H54 (cell line): ENCODE measurements around the gene SMYD4.
A peak's percentile ranks its signal among the peaks of the same experiment; 100 is the strongest.
"Not testable (repeated sequence)": the region's sequence is repeated elsewhere in the genome, so short reads cannot be mapped to it uniquely, and the experiment has no call there.

ENCODE experiments used
- DNase-seq: peaks from one replicate; pipeline ENCODE4 v3.0.0; 2011; ENCODE audit warnings: low spot score, mixed read lengths; ENCODE audit not compliant: insufficient read length
- FAIRE-seq: peaks from 3 replicates; lab custom pipeline; 2011; peaks lifted over from hg19 to GRCh38; lab: Jason Lieb, UNC
- POLR2A ChIP-seq: IDR thresholded peaks from 2 replicates; pipeline ENCODE4 v1.6.1; 2011; ENCODE audit warnings: low read depth, mild to moderate bottlenecking, low read length

The SMYD4 gene

DNA sequence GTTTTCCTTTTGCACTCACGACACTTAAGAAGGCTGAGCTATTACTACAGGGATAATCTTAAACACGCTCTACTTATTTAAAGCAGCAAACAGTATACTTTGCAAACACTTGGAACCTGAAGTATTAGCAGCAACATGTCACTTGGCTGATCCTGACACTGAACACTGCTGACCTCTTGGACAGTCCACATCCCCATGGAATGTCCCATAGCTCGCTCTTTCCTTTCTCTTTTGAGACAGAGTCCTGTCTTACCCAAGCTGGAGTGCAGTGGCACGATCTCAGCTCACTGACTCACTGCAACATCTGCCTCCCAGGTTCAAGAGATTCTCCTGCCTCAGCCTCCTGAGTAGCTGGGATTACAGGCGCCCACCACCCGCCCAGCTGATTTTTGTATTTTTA, 26.4 kb downstream of the SMYD4 start:
- DNase-seq (no peak), FAIRE-seq (no peak)
- no peak for TF ChIP-seq POLR2A

DNA sequence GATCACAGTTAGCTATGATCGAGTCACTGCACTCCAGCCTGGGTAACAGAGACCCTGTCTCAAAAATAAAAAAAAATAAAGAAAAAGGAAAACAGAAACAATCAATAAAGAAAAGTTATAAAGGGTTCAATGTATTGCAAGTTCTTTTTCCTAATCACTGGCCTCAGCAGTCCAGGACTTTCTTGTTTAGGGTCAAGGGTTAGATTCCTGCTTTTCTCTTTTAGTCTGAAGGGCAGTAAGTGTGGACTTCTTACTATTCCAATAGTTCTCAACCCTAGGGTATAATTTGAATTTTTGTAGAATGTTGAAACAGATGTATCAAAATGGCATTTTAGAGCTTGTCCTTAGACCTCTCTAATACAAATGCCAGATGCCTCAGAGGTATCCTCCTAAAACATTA, 27.3 kb downstream of the SMYD4 start:
- TF ChIP-seq POLR2A, result no peak
- DNase-seq (no peak), FAIRE-seq (no peak)

- FAIRE-seq (no peak), DNase-seq (no peak)
- no peak for TF ChIP-seq POLR2A
Measured at GRCh38 chr17:1800712-1801111, 29.0 kb downstream of the SMYD4 start.

DNA sequence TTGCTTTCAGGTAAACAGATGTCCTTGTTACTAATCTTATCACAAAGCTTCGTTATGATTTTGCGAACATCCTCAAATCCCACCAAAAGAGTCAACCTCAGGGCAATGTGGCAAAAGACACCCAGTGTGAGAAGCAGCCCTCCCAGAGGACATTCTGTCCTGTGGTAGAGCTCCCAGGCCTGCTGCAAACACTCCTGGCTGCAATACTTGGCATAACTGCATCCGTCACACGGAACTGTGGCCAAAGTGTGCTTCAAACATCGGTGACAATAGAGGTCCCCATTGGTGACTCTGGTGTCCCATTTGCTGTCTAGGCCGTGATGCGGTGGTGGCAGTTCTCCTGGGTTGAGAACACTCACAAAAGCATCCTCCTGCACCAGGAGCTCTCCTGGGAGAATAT, 29.5 kb downstream of the SMYD4 start:
- TF ChIP-seq POLR2A, result no peak
- FAIRE-seq (no peak), DNase-seq (no peak)

GRCh38 chr17:1797846-1798245, 31.9 kb downstream of the SMYD4 start:
- FAIRE-seq, DNase-seq: not testable (repeated sequence)

DNA sequence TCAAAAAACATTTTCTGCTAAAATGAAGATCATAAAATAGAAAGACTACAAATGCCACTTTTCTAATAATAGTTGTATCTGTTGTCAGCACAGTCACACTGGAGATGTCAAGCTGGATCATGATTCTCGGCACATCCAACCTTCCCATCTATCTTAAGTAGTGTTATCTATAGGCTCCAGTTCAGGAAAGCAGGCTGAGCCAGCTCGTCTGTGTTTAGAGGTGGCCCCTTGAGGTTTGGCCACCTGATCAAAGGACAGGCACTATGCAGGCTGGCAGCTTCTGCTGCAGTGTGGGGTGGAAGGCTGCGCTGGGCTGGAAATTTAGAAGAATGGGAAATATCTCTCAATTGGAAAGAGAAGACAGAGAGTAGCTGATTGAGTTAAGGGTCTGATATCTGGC, 32.4 kb downstream of the SMYD4 start:
- TF ChIP-seq POLR2A, result no peak
- FAIRE-seq, result no peak

DNA sequence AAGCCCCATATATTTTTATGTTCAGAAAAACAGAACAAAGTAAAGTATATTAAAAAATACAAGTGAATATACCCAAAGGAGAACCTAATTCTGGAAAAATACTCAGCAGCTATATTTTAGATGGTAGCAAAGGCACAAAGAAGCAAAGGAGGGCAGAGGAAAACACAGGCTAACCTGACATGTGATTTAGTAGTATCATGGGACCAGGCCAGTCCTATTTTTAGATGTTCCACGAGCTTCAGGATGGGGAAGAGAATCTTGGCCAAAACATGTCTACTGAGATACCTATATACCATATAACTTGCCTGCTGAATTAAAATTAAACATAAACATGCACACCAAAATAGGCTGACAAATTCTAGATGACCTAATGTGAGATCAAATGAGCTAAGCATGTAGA, 32.9 kb downstream of the SMYD4 start:
- no peak for FAIRE-seq
- TF ChIP-seq POLR2A, result no peak

More for the DNA sequence above, 32.4 kb downstream of the SMYD4 start:
- DNase-seq, result no peak

DNA sequence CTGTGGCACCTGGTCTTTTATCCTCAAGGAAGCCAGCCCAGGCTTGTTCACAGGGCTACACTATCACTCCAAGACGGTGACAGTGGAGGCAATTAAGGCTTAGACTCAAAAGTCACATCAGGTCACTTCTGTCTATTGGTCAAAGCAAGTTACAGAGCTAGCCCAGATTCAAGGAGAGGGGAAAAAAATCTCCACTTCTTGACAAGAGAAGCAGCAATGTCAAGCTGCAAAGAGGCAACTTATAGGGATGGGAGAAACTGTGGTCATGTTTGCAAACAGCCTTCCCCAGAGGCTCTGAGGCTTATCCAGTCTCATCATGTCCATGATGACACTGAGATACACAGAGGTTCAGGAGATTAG, 36.3 kb downstream of the SMYD4 start:
- FAIRE-seq (no peak), DNase-seq (no peak)
- TF ChIP-seq POLR2A, result no peak

More for the DNA sequence above, 32.9 kb downstream of the SMYD4 start:
- no peak for DNase-seq

DNA sequence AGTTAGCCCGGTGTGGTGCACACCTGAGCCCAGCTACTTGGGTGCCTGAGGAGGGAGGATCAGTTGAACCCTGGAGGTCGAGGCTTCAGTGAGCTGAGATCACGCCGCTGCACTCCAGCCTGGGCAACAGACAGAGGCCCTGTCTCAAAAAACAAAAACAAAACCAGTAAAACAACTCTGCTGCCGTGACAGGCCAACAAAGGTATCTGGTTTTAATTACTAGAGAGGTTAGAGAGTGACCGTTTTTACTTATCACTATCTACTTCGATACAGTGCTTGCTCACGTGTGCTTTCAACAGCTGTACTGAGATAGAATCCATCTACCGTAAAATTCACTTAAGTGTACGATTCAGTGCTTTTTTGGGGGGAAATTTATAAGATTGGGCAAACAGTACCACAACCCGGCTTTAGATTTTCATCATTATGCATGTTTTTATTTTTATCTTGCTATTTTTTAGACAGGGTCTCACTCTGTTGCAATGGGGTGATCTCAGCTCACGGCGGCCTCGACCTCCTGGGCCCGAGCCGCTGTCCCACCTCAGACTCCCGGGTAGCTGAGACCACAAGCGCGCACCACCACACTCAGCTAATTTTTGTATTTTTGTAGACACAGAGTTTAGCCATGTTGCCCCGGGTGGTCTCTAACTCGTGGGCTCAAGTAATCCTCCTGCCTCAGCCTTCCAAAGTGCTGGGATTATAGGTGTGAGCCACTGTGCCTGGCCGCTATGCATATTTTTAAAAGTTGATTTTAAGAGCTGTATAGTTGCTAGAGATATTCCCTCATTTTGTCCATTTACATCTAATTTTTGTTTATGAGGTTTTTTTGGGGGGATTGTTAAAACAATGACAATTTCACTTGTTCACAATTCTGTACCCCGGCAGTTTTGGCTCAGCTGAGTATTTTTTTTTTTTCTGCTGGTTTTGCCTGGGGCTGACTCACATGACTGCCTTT, 36.9 kb downstream of the SMYD4 start:
- DNase-seq (no peak), FAIRE-seq (no peak)
- no peak for TF ChIP-seq POLR2A

DNA sequence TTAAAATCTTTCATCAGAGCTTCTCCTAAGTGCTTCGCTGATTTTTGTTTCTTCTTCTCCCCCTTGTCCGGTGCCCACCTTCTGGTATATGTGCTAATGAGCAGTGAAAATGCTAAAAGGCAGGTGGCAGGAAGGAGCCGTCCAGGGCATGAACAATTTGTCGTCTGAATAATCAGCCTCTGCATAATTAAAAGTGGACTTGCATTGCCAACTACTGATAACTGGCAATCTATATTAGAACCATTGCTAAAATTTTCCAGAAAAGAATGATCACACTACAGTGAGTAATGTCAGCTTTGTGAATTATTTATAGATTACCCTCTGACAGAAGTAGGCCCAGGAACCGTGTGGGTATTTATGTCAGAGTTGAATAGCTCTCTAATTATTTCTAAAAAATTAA, 39.8 kb downstream of the SMYD4 start:
- TF ChIP-seq POLR2A, result no peak
- FAIRE-seq, result no peak

DNA sequence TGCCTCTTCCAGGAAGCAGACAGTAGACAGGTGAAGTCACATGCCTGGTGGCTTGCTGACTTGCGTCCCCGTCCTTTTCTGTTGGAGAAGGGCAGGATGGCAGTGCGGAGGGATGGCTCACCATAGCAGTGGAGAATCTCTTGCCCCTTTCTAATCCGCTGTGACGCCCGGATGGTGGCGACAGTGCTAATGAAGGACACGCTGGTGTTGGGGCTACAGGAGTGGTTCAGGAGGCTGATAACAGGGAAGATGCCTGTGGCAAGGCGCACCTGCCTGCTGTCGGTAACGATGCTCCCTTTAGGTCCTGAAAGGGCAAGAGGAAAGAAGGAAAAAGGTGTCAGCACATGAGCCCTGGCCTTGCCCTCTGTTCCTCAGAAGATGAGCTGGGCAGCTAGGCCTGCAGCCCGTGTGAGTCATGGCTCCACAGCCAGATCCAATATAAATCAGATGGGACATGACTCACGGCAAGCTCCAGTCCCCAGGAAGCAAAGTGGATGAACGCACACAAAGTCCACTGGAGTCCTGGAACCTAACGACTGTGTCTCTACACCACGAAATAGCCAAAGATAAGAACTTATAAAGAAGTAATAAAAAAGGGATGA, 42.3 kb downstream of the SMYD4 start:
- FAIRE-seq (peak; percentile 97), DNase-seq (peak; percentile 97)
- no peak for TF ChIP-seq POLR2A

More for the DNA sequence above, 39.8 kb downstream of the SMYD4 start:
- DNase-seq, result no peak

- TF ChIP-seq POLR2A, result no peak
- no peak for FAIRE-seq
- DNase-seq, result no peak
Measured at GRCh38 chr17:1786708-1787107, 43.0 kb downstream of the SMYD4 start.

- no peak for DNase-seq
- no peak for TF ChIP-seq POLR2A
- FAIRE-seq, result no peak
Measured at GRCh38 chr17:1785930-1786329, 43.8 kb downstream of the SMYD4 start.

GRCh38 chr17:1783834-1784611, 45.7 kb downstream of the SMYD4 start:
- DNase-seq (no peak), FAIRE-seq (no peak)
- no peak for TF ChIP-seq POLR2A

- FAIRE-seq (no peak), DNase-seq (no peak)
- no peak for TF ChIP-seq POLR2A
Measured at GRCh38 chr17:1783271-1783670, 46.4 kb downstream of the SMYD4 start.
